Measurements from ENCODE around the gene CYTH3.
"Not testable (repeated sequence)": the region's sequence is repeated elsewhere in the genome, so short reads cannot be mapped to it uniquely, and the experiment has no call there.

CYTH3 gene

GRCh38 chr7:6227294-6227846, 45.1 kb downstream of the CYTH3 start:
- no peaks in the 10 kb centered on the region for H3K4me1 ChIP-seq (ENCODE audit: insufficient read depth, poor library complexity, severe bottlenecking)
- no peak for TF ChIP-seq CTCF (IDR thresholded peaks at IDR 0.05; ENCODE audit: poor library complexity, severe bottlenecking)
- H3K27ac ChIP-seq (ENCODE audit: poor library complexity, severe bottlenecking), result no peak overlapping the region
- no peak overlapping the region for H3K4me3 ChIP-seq (ENCODE audit: severe bottlenecking)
- no peaks in the 10 kb centered on the region for H3K27me3 ChIP-seq (ENCODE audit: insufficient read depth, poor library complexity, severe bottlenecking)
- ATAC-seq (ENCODE audit: low read depth) (no peak), DNase-seq (ENCODE audit: low spot score) (no peak)
- no peaks in the 10 kb centered on the region for H3K9me3 ChIP-seq (ENCODE audit: severe bottlenecking)
- no peaks in the 10 kb centered on the region for H3K36me3 ChIP-seq (ENCODE audit: low read depth)

GRCh38 chr7:6226194-6226799, 46.1 kb downstream of the CYTH3 start:
- peak; percentile 73 for ATAC-seq (ENCODE audit: low read depth)
- TF ChIP-seq CTCF (IDR thresholded peaks at IDR 0.05; ENCODE audit: poor library complexity, severe bottlenecking), result no peak
- no peaks in the 10 kb centered on the region for H3K4me1 ChIP-seq (ENCODE audit: insufficient read depth, poor library complexity, severe bottlenecking)

GRCh38 chr7:6223411-6223810, 49.0 kb downstream of the CYTH3 start:
- H3K4me3 ChIP-seq (ENCODE audit: severe bottlenecking); H3K27ac ChIP-seq (ENCODE audit: poor library complexity, severe bottlenecking); H3K4me1 ChIP-seq (ENCODE audit: insufficient read depth, poor library complexity, severe bottlenecking); DNase-seq (ENCODE audit: low spot score); H3K27me3 ChIP-seq (ENCODE audit: insufficient read depth, poor library complexity, severe bottlenecking); ATAC-seq (ENCODE audit: low read depth); H3K9me3 ChIP-seq (ENCODE audit: severe bottlenecking); H3K36me3 ChIP-seq (ENCODE audit: low read depth): not testable (repeated sequence)

More at GRCh38 chr7:6226194-6226799, 46.1 kb downstream of the CYTH3 start:
- H3K4me3 ChIP-seq (ENCODE audit: severe bottlenecking), result no peak overlapping the region
- H3K27ac ChIP-seq (ENCODE audit: poor library complexity, severe bottlenecking), result peak overlapping the region; percentile 27
- no peaks in the 10 kb centered on the region for H3K27me3 ChIP-seq (ENCODE audit: insufficient read depth, poor library complexity, severe bottlenecking)
- H3K36me3 ChIP-seq (ENCODE audit: low read depth), result no peaks in the 10 kb centered on the region
- no peak for DNase-seq (ENCODE audit: low spot score)
- H3K9me3 ChIP-seq (ENCODE audit: severe bottlenecking), result no peaks in the 10 kb centered on the region

- not testable (repeated sequence) for DNase-seq (ENCODE audit: low spot score); H3K9me3 ChIP-seq (ENCODE audit: severe bottlenecking); H3K4me1 ChIP-seq (ENCODE audit: insufficient read depth, poor library complexity, severe bottlenecking); ATAC-seq (ENCODE audit: low read depth); H3K36me3 ChIP-seq (ENCODE audit: low read depth); H3K4me3 ChIP-seq (ENCODE audit: severe bottlenecking); H3K27ac ChIP-seq (ENCODE audit: poor library complexity, severe bottlenecking); H3K27me3 ChIP-seq (ENCODE audit: insufficient read depth, poor library complexity, severe bottlenecking)
Measured at GRCh38 chr7:6223010-6223409, 49.4 kb downstream of the CYTH3 start.

GRCh38 chr7:6221340-6222319, 50.8 kb downstream of the CYTH3 start:
- H3K27ac ChIP-seq (ENCODE audit: poor library complexity, severe bottlenecking), result no peak overlapping the region
- no peak overlapping the region for H3K4me3 ChIP-seq (ENCODE audit: severe bottlenecking)
- H3K27me3 ChIP-seq (ENCODE audit: insufficient read depth, poor library complexity, severe bottlenecking), result no peaks in the 10 kb centered on the region
- no peaks in the 10 kb centered on the region for H3K9me3 ChIP-seq (ENCODE audit: severe bottlenecking)
- H3K4me1 ChIP-seq (ENCODE audit: insufficient read depth, poor library complexity, severe bottlenecking), result no peaks in the 10 kb centered on the region
- no peak for ATAC-seq (ENCODE audit: low read depth)
- H3K36me3 ChIP-seq (ENCODE audit: low read depth), result no peaks in the 10 kb centered on the region
- DNase-seq (ENCODE audit: low spot score), result no peak
- no peak for TF ChIP-seq CTCF (IDR thresholded peaks at IDR 0.05; ENCODE audit: poor library complexity, severe bottlenecking)

All from RWPE2 (cell line).